H1 (cell line): Measurements from ENCODE around the gene MVK. TPM values are rescaled to one million over a fixed set of nuclear protein-coding genes. Genes with fewer than 3 reads are reported as not detected.

Experiments used
- CTCF ChIA-PET: fragments of 300-600 bp; sonication (Branson Sonifier 250); formaldehyde crosslinking; loops from one replicate; lab custom pipeline; 2021; ENCODE audit not compliant: partially characterized antibody; lab: Charles Lee
- POLR2A ChIA-PET: fragments of 300-600 bp; sonication (Branson Sonifier 250); formaldehyde crosslinking; loops from one replicate; lab custom pipeline; 2021; ENCODE audit warnings: inconsistent platforms; ENCODE audit not compliant: partially characterized antibody; lab: Charles Lee
- DNase-seq, 2 experiments: peaks; one replicate each; pipeline versions ENCODE4 v3.0.0 to v3.0.0-alpha.2; 2010 to 2022; ENCODE audit warnings: low spot score in 2 of 2, low read depth in 1 of 2, mixed read lengths in 1 of 2
- FAIRE-seq: peaks from 2 replicates; lab custom pipeline; 2011; peaks lifted over from hg19 to GRCh38; lab: Jason Lieb, UNC
- H2AFZ ChIP-seq: 2 replicates; pipeline ENCODE4 v1.8.1; 2012; ENCODE audit warnings: low read length, inconsistent platforms
- H2AK5ac ChIP-seq: 2 replicates; pipeline ENCODE4 v1.6.1; 2013; ENCODE audit warnings: low read depth, low read length
- H2BK120ac ChIP-seq: replicated peaks from 2 replicates; pipeline ENCODE3; 2013; ENCODE audit warnings: low read depth, low read length, inconsistent platforms
- H2BK12ac ChIP-seq: 2 replicates; pipeline ENCODE4 v1.6.1; 2013; ENCODE audit warnings: low read depth, low read length
- H2BK15ac ChIP-seq: 2 replicates; pipeline ENCODE4 v1.6.1; 2013; ENCODE audit warnings: low read length
- H2BK20ac ChIP-seq: 2 replicates; pipeline ENCODE4 v1.6.1; 2013; ENCODE audit warnings: low read length
- H2BK5ac ChIP-seq: 2 replicates; pipeline ENCODE4 v1.6.1; 2013; ENCODE audit warnings: low read depth, low read length
- H3K14ac ChIP-seq: 2 replicates; pipeline ENCODE4 v1.6.1; 2013; ENCODE audit warnings: inconsistent platforms; ENCODE audit not compliant: insufficient read length
- H3K18ac ChIP-seq: 2 replicates; pipeline ENCODE4 v1.6.1; 2013; ENCODE audit warnings: low read length; ENCODE audit errors: extremely low read depth
- H3K23ac ChIP-seq: 2 replicates; pipeline ENCODE4 v1.6.1; 2013; ENCODE audit warnings: inconsistent platforms; ENCODE audit not compliant: insufficient read length
- H3K23me2 ChIP-seq: 2 replicates; pipeline ENCODE4 v1.6.1; 2013; ENCODE audit warnings: low read depth, low read length
- H3K27ac ChIP-seq: 2 replicates; pipeline ENCODE4 v1.6.1; 2011; ENCODE audit warnings: low read depth, low read length, inconsistent platforms
- H3K27me3 ChIP-seq, 4 experiments: replicated peaks in 1 of 4; 1 replicate in 1 of 4; 2 replicates in 3 of 4; pipeline versions ENCODE4 v1.6.1 to v1.8.1; 2011 to 2013; ENCODE audit warnings: low read length in 3 of 4, mild to moderate bottlenecking in 3 of 4, inconsistent platforms in 2 of 4, mixed read lengths in 2 of 4, moderate library complexity in 1 of 4; ENCODE audit not compliant: control insufficient read depth in 3 of 4, insufficient read depth in 3 of 4; ENCODE audit errors: extremely low read depth in 1 of 4
- H3K36me3 ChIP-seq, 4 experiments: 2 replicates each; pipeline versions ENCODE4 v1.6.1 to v1.8.1; 2011 to 2013; ENCODE audit warnings: mild to moderate bottlenecking in 4 of 4, low read length in 3 of 4, moderate library complexity in 2 of 4, control low read depth in 1 of 4, inconsistent platforms in 1 of 4; ENCODE audit not compliant: insufficient read depth in 4 of 4, control insufficient read depth in 2 of 4
- H3K4ac ChIP-seq: replicated peaks from 2 replicates; pipeline ENCODE3; 2013; ENCODE audit warnings: low read length, low read depth, mixed read lengths, inconsistent platforms; ENCODE audit not compliant: insufficient read length
- H3K4me1 ChIP-seq, 4 experiments: replicated peaks in 1 of 4; 1 replicate in 1 of 4; 2 replicates in 3 of 4; pipeline versions ENCODE4 v1.6.1 to v1.8.1; 2011 to 2013; ENCODE audit warnings: low read length in 3 of 4, inconsistent platforms in 2 of 4, mixed read lengths in 1 of 4; ENCODE audit not compliant: insufficient read depth in 4 of 4, control insufficient read depth in 3 of 4
- H3K4me2 ChIP-seq, 2 experiments: 2 replicates each; pipeline versions ENCODE4 v1.6.1 to v1.8.1; 2011 to 2013; ENCODE audit warnings: low read depth in 2 of 2, low read length in 2 of 2, control low read depth in 1 of 2, inconsistent platforms in 1 of 2, mild to moderate bottlenecking in 1 of 2; ENCODE audit not compliant: insufficient read depth in 1 of 2
- H3K4me3 ChIP-seq, 4 experiments: fragments of 200-600, 300-600 bp in 1 of 4; sonication (generic), shearing (Covaris generic), sonication (Bioruptor Twin) in 1 of 4; 2 replicates each; pipeline versions ENCODE4 v1.5.1 to v1.8.1; 2011 to 2016; ENCODE audit warnings: low read length in 4 of 4, low read depth in 3 of 4, control low read depth in 2 of 4, inconsistent platforms in 2 of 4, mild to moderate bottlenecking in 2 of 4, mixed read lengths in 1 of 4, moderate library complexity in 1 of 4; ENCODE audit not compliant: insufficient read depth in 2 of 4; ENCODE audit errors: extremely low read depth in 1 of 4
- H3K56ac ChIP-seq: replicated peaks from 2 replicates; pipeline ENCODE3; 2013; ENCODE audit warnings: low read depth, mild to moderate bottlenecking, mixed read lengths, low read length, inconsistent platforms; ENCODE audit not compliant: insufficient read length
- H3K79me1 ChIP-seq: 2 replicates; pipeline ENCODE4 v1.6.1; 2013; ENCODE audit warnings: low read depth, low read length, control low read depth
- H3K79me2 ChIP-seq, 2 experiments: 2 replicates each; pipeline versions ENCODE4 v1.6.1 to v1.8.1; 2012 to 2013; ENCODE audit warnings: low read length in 2 of 2, mild to moderate bottlenecking in 2 of 2, inconsistent platforms in 1 of 2; ENCODE audit not compliant: insufficient read depth in 2 of 2, control insufficient read depth in 1 of 2
- H3K9ac ChIP-seq, 4 experiments: replicated peaks in 1 of 4; 1 replicate in 1 of 4; 2 replicates in 3 of 4; pipeline versions ENCODE4 v1.6.1 to v1.8.1; 2011 to 2013; ENCODE audit warnings: low read depth in 3 of 4, low read length in 3 of 4, control low read depth in 2 of 4, mild to moderate bottlenecking in 2 of 4, moderate library complexity in 2 of 4, inconsistent platforms in 1 of 4; ENCODE audit errors: extremely low read depth in 1 of 4
- H3K9me3 ChIP-seq, 2 experiments: 2 replicates each; pipeline versions ENCODE4 v1.6.1 to v1.8.1; 2012 to 2013; ENCODE audit warnings: mild to moderate bottlenecking in 2 of 2, moderate library complexity in 2 of 2, control low read depth in 1 of 2, inconsistent platforms in 1 of 2, low read depth in 1 of 2, low read length in 1 of 2, mixed read lengths in 1 of 2; ENCODE audit not compliant: insufficient read depth in 2 of 2
- H4K20me1 ChIP-seq, 2 experiments: replicated peaks in 1 of 2; 2 replicates each; pipeline versions ENCODE3 to v1.8.1; 2011 to 2013; ENCODE audit warnings: inconsistent platforms in 2 of 2, low read length in 2 of 2, mild to moderate bottlenecking in 1 of 2; ENCODE audit not compliant: insufficient read depth in 2 of 2, control insufficient read depth in 1 of 2
- H4K5ac ChIP-seq: 2 replicates; pipeline ENCODE4 v1.6.1; 2013; ENCODE audit warnings: low read length, low read depth, mixed read lengths, inconsistent platforms; ENCODE audit not compliant: insufficient read length
- H4K8ac ChIP-seq: 2 replicates; pipeline ENCODE4 v1.8.0; 2013; ENCODE audit warnings: mild to moderate bottlenecking, moderate library complexity, low read length, inconsistent platforms; ENCODE audit not compliant: insufficient read depth; ENCODE audit errors: extremely low read depth
- H4K91ac ChIP-seq: replicated peaks from 2 replicates; pipeline ENCODE3; 2013; ENCODE audit warnings: low read length, mixed read lengths, inconsistent platforms; ENCODE audit not compliant: insufficient read length
- BACH1 ChIP-seq: IDR thresholded peaks from 2 replicates; pipeline ENCODE4 v1.6.1; 2012; ENCODE audit warnings: low read length, improper control_type of control experiment
- BCL11A ChIP-seq, 2 experiments: IDR thresholded peaks; one replicate each; pipeline ENCODE4 v1.6.1; 2011; ENCODE audit warnings: low read depth in 2 of 2, low read length in 2 of 2, mild to moderate bottlenecking in 2 of 2
- BRCA1 ChIP-seq: IDR thresholded peaks from 2 replicates; pipeline ENCODE4 v1.6.1; 2012; ENCODE audit warnings: low read depth, low read length, improper control_type of control experiment
- EGR1 ChIP-seq: IDR thresholded peaks from 2 replicates; pipeline ENCODE4 v1.6.1; 2011; ENCODE audit warnings: low read depth, low read length, borderline replicate concordance
- HDAC2 ChIP-seq, 2 experiments: fragments of 300-600 bp in 1 of 2; sonication (generic) in 1 of 2; IDR thresholded peaks; 2 replicates each; pipeline ENCODE4 v1.6.1; 2011 to 2012; ENCODE audit warnings: low read depth in 2 of 2, low read length in 2 of 2, mild to moderate bottlenecking in 2 of 2, moderate library complexity in 2 of 2, borderline replicate concordance in 1 of 2, inconsistent platforms in 1 of 2
- JUN ChIP-seq: IDR thresholded peaks from 2 replicates; pipeline ENCODE4 v1.6.1; 2011; ENCODE audit warnings: low read depth, mild to moderate bottlenecking, improper control_type of control experiment, low read length
- JUND ChIP-seq: IDR thresholded peaks from 2 replicates; pipeline ENCODE4 v1.6.1; 2011; ENCODE audit warnings: mild to moderate bottlenecking, improper control_type of control experiment, low read length
- KDM1A ChIP-seq: fragments of 200-600, 300-600 bp; sonication (generic); IDR thresholded peaks from 2 replicates; pipeline ENCODE4 v1.7.1; 2016; ENCODE audit warnings: mild to moderate bottlenecking, low read length, borderline replicate concordance
- MAFK ChIP-seq: IDR thresholded peaks from 2 replicates; pipeline ENCODE4 v1.6.1; 2012; ENCODE audit warnings: low read depth, mild to moderate bottlenecking, improper control_type of control experiment, low read length
- NANOG ChIP-seq: IDR thresholded peaks from 2 replicates; pipeline ENCODE4 v1.6.1; 2011; ENCODE audit warnings: low read length, low read depth, mild to moderate bottlenecking, inconsistent platforms; ENCODE audit not compliant: insufficient read depth, poor library complexity, severe bottlenecking
- PHF8 ChIP-seq: fragments of 200-600 bp; sonication (generic); conservative IDR thresholded peaks from 2 replicates; pipeline ENCODE4 v1.7.1; 2012; ENCODE audit warnings: low read depth, mild to moderate bottlenecking, inconsistent platforms, low read length, moderate library complexity
- SIRT6 ChIP-seq: IDR thresholded peaks from one replicate; pipeline ENCODE4 v1.7.1; 2012; ENCODE audit warnings: low read length, inconsistent platforms
- SP4 ChIP-seq: IDR thresholded peaks from 2 replicates; pipeline ENCODE4 v1.6.1; 2012; ENCODE audit warnings: low read length, inconsistent platforms
- TAF7 ChIP-seq: optimal IDR thresholded peaks from 2 replicates; pipeline ENCODE3; 2011; ENCODE audit warnings: low read depth, mild to moderate bottlenecking, inconsistent platforms, low read length, moderate library complexity, borderline replicate concordance
- TBP ChIP-seq: IDR thresholded peaks from 2 replicates; pipeline ENCODE4 v1.6.1; 2011; ENCODE audit warnings: low read depth, low read length, improper control_type of control experiment
- WGBS, 2 experiments: shearing (Covaris generic) in 1 of 2; methylation state at CpG; one replicate each; pipeline versions ENCODE4 v1.1.6 to v1.1.7; 2013 to 2015; ENCODE audit warnings: low lambda C conversion rate in 2 of 2, mixed read lengths in 2 of 2, inconsistent platforms in 1 of 2, low coverage in 1 of 2, missing lambda C conversion rate in 1 of 2; ENCODE audit not compliant: insufficient replicate concordance in 2 of 2, insufficient coverage in 1 of 2, insufficient read length in 1 of 2; ENCODE audit errors: extremely low coverage in 1 of 2, missing lambda C conversion rate in 1 of 2; 5-methylcytosine and 5-hydroxymethylcytosine counted together
- polyA plus RNA-seq, 7 experiments: library from polyadenylated mRNA; depleted of rRNA in 3 of 7; stranded (reverse) in 5 of 7; unstranded in 2 of 7; fragments of >200 nt in 5 of 7; fragments of 200-250 nt in 2 of 7; gene quantifications; 1 replicate in 5 of 7; 2 replicates in 1 of 7; 4 replicates in 1 of 7; pipeline versions ENCODE4 v1.2.1 to v1.2.3, GENCODE V29; 2011 to 2013; ENCODE audit warnings: missing spikeins in 2 of 7, mixed read lengths in 2 of 7
- total RNA-seq: library from RNA; stranded (reverse); fragmentation: NEBNext Ultra II Directional; extraction: Animal tissue kit (Norgen Biotek cat#: 25700); gene quantifications from 2 replicates; pipeline ENCODE4 v1.2.1, GENCODE V29; 2021

The MVK gene
- total and polyA plus RNA-seq, 2 of the 8 experiments (the other 6 are each of a cell fraction or from before 2014, with no cell fraction given) = 15.7 to 20.9 TPM

DNA sequence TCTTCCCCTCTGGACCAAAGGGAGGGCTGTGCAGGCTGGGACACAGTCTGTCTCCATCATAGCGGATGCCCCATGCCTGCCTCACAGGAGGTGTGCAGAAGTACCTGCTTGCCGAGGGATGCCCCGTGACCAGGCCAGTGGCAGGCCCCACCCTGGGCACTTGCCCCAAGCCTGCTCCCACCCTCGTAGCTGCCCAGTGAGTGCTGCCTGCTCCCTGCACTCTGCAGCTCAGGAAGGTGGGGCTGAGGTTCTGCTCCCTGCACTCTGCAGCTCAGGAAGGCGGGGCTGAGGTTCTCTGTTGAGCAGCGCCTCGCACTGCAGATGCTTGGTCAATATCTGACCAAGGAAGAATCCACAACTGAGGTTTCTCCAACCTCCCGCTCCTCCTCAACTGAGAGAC is 7.2 kb upstream of the MVK start:
- POLR2A ChIA-PET = no interaction called here
- 91% methylated on average over 8 of the region's 8 CpGs; no CpG with 5 or more reads in 1 of the 2 experiments for WGBS, 2 experiments

More for the DNA sequence above, 7.2 kb upstream of the MVK start:
- no peak overlapping the region for H3K27ac ChIP-seq
- H2BK12ac ChIP-seq = no peak overlapping the region
- H3K18ac ChIP-seq = no peak overlapping the region
- no peak overlapping the region for H3K4me2 ChIP-seq
- H3K14ac ChIP-seq = no peak overlapping the region
- no peak overlapping the region for H4K8ac ChIP-seq
- H2BK20ac ChIP-seq = no peak overlapping the region
- no peak overlapping the region for H4K91ac ChIP-seq
- no peak overlapping the region for H3K4ac ChIP-seq
- H2AK5ac ChIP-seq = no peak overlapping the region
- no peaks in the 10 kb centered on the region for H4K20me1 ChIP-seq
- no peak overlapping the region for H3K23ac ChIP-seq
- no peaks in the 10 kb centered on the region for H3K4me1 ChIP-seq
- H2AFZ ChIP-seq = no peak overlapping the region
- no peaks in the 10 kb centered on the region for H3K23me2 ChIP-seq
- DNase-seq = no peak
- no peaks in the 10 kb centered on the region for H3K9me3 ChIP-seq
- H3K9ac ChIP-seq = no peak overlapping the region
- H3K79me2 ChIP-seq = no peaks in the 10 kb centered on the region
- H3K56ac ChIP-seq = no peak overlapping the region
- peaks cover under 1 to 30% (median 8%) of the 10 kb centered on the region in 4 experiments; a peak in 5 of 8 replicates for H3K36me3 ChIP-seq
- no peak overlapping the region for H4K5ac ChIP-seq
- H3K79me1 ChIP-seq = no peaks in the 10 kb centered on the region
- H2BK5ac ChIP-seq = no peak overlapping the region; the same call in 1 of the 2 replicates
- no peak overlapping the region for H2BK120ac ChIP-seq
- FAIRE-seq = no peak
- H3K27me3 ChIP-seq = no peaks in the 10 kb centered on the region
- CTCF ChIA-PET = interaction anchor here (1.0 to 6.1 kb wide), 7 partner anchors 10 to 210 kb away, joined by 3 to 40 read pairs (median 3); no protein-coding TSS in a partner anchor
- H2BK15ac ChIP-seq = no peak overlapping the region
- no peak for TF ChIP-seq JUN
- no peak for TF ChIP-seq BRCA1
- no peak for TF ChIP-seq TBP
- TF ChIP-seq NANOG = no peak
- TF ChIP-seq SIRT6 = no peak
- no peak for TF ChIP-seq SP4
- no peak for TF ChIP-seq PHF8
- TF ChIP-seq KDM1A = no peak
- no peak for TF ChIP-seq JUND
- TF ChIP-seq BACH1 = no peak
- TF ChIP-seq MAFK = no peak
- no peak for TF ChIP-seq HDAC2 (IDR thresholded peaks at IDR 0.05; ENCODE audit: borderline replicate concordance in 1 of 2, low read depth in 2 of 2, low read length in 2 of 2)
- TF ChIP-seq EGR1 = no peak
- no peak for TF ChIP-seq BCL11A (IDR thresholded peaks at IDR 0.05; ENCODE audit: low read depth in 2 of 2, low read length in 2 of 2)
- no peak for TF ChIP-seq TAF7
- no peak overlapping the region for H3K4me3 ChIP-seq
